ENCODE results near the gene CPNE5.

Gene CPNE5

GRCh38 chr6:36706339-36706738 lies 132.9 kb downstream of the CPNE5 start:
- TF ChIP-seq, protein P1, sequence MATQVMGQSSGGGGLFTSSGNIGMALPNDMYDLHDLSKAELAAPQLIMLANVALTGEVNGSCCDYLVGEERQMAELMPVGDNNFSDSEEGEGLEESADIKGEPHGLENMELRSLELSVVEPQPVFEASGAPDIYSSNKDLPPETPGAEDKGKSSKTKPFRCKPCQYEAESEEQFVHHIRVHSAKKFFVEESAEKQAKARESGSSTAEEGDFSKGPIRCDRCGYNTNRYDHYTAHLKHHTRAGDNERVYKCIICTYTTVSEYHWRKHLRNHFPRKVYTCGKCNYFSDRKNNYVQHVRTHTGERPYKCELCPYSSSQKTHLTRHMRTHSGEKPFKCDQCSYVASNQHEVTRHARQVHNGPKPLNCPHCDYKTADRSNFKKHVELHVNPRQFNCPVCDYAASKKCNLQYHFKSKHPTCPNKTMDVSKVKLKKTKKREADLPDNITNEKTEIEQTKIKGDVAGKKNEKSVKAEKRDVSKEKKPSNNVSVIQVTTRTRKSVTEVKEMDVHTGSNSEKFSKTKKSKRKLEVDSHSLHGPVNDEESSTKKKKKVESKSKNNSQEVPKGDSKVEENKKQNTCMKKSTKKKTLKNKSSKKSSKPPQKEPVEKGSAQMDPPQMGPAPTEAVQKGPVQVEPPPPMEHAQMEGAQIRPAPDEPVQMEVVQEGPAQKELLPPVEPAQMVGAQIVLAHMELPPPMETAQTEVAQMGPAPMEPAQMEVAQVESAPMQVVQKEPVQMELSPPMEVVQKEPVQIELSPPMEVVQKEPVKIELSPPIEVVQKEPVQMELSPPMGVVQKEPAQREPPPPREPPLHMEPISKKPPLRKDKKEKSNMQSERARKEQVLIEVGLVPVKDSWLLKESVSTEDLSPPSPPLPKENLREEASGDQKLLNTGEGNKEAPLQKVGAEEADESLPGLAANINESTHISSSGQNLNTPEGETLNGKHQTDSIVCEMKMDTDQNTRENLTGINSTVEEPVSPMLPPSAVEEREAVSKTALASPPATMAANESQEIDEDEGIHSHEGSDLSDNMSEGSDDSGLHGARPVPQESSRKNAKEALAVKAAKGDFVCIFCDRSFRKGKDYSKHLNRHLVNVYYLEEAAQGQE (IDR thresholded peaks at IDR 0.05; ENCODE audit: insufficient read depth in 1 of 2, low read depth in 2 of 2, low read length in 2 of 2): no peak
- TF ChIP-seq FOXP2 (optimal IDR thresholded peaks at IDR 0.05; ENCODE audit: borderline replicate concordance, extremely low read depth, extremely low read length, insufficient read depth) (no peak), TAF1 (IDR thresholded peaks at IDR 0.05; ENCODE audit: borderline replicate concordance, insufficient read depth, low read length) (no peak), SIN3A (IDR thresholded peaks at IDR 0.05; ENCODE audit: borderline replicate concordance, insufficient read depth, low read length) (no peak)

DNA sequence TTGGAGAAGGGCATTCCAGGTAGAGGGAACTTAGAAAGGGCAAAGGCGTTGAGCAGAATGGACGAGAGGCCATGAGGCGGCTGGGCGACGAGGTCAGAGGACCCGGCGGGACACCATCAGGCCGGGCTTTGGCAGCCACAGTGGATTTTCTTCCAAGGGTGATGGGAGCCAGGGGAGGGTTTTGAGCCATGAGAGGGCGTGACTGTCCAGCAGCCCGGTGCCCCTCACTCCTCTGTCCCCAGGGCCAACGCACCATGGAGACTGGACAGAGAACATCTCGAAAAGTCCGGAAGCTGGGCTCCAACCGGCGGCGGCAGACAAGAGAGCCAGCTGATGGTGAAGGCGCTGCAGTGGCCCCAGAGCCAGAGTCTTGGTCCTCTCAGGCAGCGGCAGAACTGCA lies 135.3 kb downstream of the CPNE5 start:
- TF ChIP-seq POLR2AphosphoS5 (IDR thresholded peaks at IDR 0.05; ENCODE audit: low read depth, low read length) (no peak), FOXP2 (optimal IDR thresholded peaks at IDR 0.05; ENCODE audit: borderline replicate concordance, extremely low read depth, extremely low read length, insufficient read depth) (no peak), SIN3A (IDR thresholded peaks at IDR 0.05; ENCODE audit: borderline replicate concordance, insufficient read depth, low read length) (no peak), TAF1 (IDR thresholded peaks at IDR 0.05; ENCODE audit: borderline replicate concordance, insufficient read depth, low read length) (no peak)
- TF ChIP-seq, protein P1 (IDR thresholded peaks at IDR 0.05; ENCODE audit: insufficient read depth in 1 of 2, low read depth in 2 of 2, low read length in 2 of 2): no peak

DNA sequence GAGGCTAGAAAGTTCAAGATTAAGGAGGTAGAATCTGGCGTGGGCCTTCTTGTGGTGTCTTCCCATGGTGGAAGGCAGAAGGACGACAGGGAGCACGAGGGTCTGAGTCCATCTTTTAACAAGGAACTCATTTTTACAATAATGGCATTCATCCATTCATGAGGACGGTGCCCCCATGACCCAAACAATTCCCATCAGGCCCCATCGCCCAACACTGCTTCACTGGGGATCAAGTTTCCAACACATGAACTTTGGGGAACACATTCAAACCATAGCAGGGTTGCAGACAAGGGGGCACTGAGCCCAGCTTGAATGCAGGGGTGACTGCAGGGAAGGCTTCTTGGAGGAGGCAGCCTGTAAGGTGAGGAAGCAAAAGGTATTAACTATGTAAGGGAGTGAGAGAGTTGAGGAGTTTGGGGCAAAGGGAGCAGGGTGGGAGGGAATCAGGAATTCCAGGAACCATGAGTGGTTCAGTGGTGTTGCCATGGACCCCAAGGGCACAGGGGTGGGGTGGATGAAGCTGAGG lies 136.1 kb downstream of the CPNE5 start:
- TF ChIP-seq POLR2AphosphoS5 (IDR thresholded peaks at IDR 0.05; ENCODE audit: low read depth, low read length): no peak
- no peak for TF ChIP-seq FOXP2 (optimal IDR thresholded peaks at IDR 0.05; ENCODE audit: borderline replicate concordance, extremely low read depth, extremely low read length, insufficient read depth)
- TF ChIP-seq, protein P1 (IDR thresholded peaks at IDR 0.05; ENCODE audit: insufficient read depth in 1 of 2, low read depth in 2 of 2, low read length in 2 of 2): no peak
- no peak for TF ChIP-seq TAF1 (IDR thresholded peaks at IDR 0.05; ENCODE audit: borderline replicate concordance, insufficient read depth, low read length)
- TF ChIP-seq SIN3A (IDR thresholded peaks at IDR 0.05; ENCODE audit: borderline replicate concordance, insufficient read depth, low read length): no peak

GRCh38 chr6:36702656-36703055 lies 136.6 kb downstream of the CPNE5 start:
- no peak for TF ChIP-seq FOXP2 (optimal IDR thresholded peaks at IDR 0.05; ENCODE audit: borderline replicate concordance, extremely low read depth, extremely low read length, insufficient read depth)
- no peak for TF ChIP-seq SIN3A (IDR thresholded peaks at IDR 0.05; ENCODE audit: borderline replicate concordance, insufficient read depth, low read length)

DNA sequence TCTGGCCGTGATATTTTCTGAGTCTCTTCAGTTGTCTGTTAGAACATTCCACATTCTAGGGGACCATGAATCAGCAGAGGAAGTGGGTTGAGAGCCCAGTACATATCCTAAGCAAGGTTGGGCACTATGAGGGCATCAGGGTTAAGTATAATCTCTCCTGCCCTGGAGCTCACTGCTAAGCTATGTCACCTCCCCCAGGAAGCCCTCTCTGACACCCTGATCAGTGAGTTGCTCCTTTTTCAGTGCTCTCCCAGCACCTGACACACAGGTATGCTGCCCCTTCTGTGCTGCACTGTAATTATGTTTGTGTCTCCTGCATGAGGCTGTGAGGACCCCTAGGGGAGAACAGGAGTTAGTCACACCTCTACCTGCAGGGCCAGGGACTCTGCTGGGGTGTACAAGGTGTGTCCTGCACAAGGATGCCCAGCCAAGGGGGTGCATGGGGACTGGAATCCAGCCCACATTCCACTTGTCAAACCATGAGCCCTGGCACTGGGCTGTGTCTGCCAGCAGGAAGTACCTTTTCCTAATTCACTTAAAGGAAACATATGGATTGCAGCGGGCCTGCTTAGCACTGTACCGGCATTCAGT lies 137.7 kb downstream of the CPNE5 start:
- no peak for TF ChIP-seq SIN3A (IDR thresholded peaks at IDR 0.05; ENCODE audit: borderline replicate concordance, insufficient read depth, low read length)
- no peak for TF ChIP-seq FOXP2 (optimal IDR thresholded peaks at IDR 0.05; ENCODE audit: borderline replicate concordance, extremely low read depth, extremely low read length, insufficient read depth)
- no peak for TF ChIP-seq POLR2AphosphoS5 (IDR thresholded peaks at IDR 0.05; ENCODE audit: low read depth, low read length)
- no peak for TF ChIP-seq TAF1 (IDR thresholded peaks at IDR 0.05; ENCODE audit: borderline replicate concordance, insufficient read depth, low read length)
- TF ChIP-seq, protein P1 (IDR thresholded peaks at IDR 0.05; ENCODE audit: insufficient read depth in 1 of 2, low read depth in 2 of 2, low read length in 2 of 2): no peak

All from PFSK-1 (cell line).